Activated effector memory CD4-positive, alpha-beta T cell treated with Interleukin-2 at 50 U/mL for 16 hours (primary cell): ENCODE measurements around the gene AGPAT4.
"Not testable (repeated sequence)": the region's sequence is repeated elsewhere in the genome, so short reads cannot be mapped to it uniquely, and the experiment has no call there.

Experiments used
- DNase-seq: peaks from one replicate; pipeline ENCODE4 v3.0.0-alpha.2; 2020

The AGPAT4 gene

DNA sequence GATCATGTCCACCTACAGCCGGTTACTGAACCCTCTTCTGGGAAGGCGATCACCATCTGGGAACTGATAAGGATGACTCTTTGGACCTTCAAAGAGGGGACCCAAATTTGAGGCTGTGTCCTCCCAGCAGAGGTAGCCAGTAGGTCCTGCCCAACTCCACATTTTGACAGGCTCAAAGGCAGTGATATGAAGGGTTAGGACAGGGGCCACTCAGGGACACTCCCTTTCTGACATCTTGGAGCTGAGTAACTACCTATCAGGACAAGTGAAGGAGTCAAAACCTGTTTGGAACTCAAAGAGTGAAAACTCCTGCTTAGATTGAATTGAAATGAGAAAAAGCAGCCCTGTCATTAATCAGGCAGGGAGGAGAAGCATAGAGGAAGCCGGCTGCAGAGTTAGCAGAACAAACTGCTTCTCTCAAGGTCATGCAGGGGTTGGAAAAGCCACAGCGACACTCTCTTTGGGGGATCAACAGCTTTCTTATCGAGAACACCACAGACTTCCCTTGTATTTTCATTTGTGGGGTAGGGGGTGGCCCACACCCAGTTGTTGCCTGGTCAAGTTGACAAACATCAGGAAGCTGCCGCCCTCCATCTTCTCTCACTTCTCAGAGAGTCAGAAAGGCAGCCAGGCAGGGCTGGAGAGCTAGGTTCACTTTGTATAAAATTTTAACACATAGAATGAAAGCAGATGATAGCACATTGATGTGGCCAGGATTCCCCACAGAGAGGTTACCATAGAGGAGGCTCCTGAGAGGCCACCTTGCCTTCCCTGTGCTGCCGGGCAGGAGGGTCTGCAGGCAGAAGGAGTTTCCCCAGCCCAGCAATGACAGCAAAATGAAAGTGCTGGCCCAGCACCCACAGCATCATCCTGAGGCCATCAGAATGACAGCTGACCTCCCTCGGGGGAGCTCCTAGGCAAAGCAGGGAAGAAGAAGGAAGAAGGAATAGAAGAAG is 47.6 kb downstream of the AGPAT4 start:
- no peak for DNase-seq

DNA sequence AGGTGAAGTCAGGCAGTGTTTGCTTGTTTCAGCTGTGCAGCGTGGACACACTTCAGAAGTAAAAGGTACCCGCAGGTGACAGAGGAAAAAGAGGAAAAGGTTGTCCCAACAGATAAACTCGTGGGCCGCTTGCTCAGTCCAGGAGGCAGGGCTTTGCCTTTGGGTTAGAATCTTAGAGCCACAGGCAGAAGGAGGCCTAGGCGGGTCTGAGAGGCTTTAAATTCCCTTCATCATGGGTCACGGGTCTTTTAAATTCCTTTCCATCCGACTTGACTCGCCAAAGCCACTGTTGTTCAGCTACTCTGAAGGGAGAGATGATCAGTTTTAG is 48.2 kb downstream of the AGPAT4 start:
- no peak for DNase-seq

DNA sequence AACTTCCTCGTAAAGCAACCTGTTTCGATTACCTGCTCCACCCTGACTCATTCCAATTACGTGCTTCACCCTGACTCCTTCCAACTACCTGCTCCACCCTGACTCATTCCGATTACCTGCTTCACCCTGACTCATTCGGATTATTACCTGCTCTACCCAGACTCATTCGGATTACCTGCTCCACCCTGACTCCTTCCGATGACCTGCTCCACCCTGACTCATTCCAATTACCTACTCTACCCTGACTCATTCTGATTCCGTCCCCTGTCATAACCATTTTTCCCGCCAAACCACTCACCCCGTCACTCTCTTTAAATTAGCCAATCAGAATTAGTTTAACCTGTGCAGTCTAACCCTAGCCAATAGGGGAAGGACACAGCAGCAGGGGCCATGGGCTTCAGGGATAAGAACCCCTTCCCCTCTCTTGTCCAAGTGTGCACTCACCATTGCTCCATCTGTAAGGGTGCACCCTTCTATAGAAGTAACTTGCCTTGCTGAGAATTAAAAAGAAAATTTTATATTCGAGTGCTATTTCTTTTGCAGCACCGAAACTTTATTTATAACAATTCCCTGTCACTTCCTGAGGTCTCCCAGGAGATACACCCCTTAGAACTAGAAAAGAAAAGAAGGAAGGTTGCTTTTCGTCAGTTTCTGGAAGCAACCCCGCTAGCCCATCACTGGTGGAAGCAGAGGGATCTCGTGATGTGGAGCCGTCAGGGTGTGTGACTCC is 48.7 kb downstream of the AGPAT4 start:
- DNase-seq: not testable (repeated sequence)

DNA sequence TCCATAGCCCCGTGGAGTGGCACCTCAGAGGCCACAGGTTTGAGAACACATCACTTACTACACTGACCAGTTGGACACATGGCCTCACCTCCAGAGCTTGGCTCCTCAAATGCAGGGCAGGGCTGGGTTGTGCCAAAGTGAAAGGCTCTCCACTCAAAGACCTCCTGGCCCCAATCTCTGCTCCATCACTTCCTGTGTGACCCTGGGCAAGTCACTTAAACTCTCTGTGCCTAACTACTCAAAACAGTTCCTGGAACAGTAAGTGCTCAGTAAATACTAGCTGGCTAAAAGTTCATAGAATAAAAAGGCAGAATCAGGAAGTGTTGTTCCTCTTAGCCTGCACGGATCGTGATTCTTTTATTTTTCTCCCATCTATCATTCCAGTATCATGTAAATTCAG is 50.2 kb downstream of the AGPAT4 start:
- no peak for DNase-seq

DNA sequence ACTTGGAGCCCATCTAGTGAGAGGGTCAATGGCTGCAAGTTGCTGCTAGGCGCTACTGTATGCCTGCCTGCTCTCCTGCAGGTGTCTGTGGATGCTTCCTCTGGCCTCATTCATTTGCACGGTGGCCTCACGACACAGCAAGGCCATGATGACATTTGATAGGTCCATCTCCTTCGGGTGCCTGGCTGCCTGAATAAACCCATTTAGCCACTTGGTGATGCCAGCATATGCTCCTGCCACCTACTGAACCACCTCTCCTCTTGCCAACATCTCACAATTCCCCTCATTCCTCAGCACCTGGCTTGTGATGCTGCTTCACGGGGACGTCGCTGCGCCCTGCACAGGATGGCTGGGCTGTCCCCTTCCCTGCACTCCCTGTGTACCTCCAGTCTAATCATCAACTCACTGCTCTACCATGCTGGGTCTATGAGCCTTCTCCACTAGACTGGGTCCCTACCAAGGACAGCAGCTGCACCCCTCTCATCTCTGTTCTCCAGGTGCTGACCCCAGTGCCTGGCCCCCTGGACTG is 51.1 kb downstream of the AGPAT4 start:
- no peak for DNase-seq

DNA sequence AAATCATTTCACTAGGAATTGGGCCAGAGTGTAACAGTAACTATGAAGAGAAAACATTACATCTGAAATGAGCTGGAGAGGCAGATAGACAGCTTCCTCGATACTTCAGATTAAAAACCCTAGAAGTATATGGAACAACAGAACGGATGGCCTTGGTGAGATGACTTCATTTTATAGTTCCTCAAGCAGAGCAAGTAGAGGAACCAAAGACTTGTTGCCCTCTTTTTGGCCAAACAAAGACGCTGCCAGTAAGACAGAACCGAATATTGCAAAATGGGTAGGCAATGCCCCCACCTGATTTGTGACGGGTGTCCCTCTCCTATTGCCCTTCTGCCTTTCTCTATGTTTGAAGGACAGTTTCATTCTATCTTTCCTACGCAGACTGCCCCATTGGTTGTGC is 53.5 kb downstream of the AGPAT4 start:
- no peak for DNase-seq

DNA sequence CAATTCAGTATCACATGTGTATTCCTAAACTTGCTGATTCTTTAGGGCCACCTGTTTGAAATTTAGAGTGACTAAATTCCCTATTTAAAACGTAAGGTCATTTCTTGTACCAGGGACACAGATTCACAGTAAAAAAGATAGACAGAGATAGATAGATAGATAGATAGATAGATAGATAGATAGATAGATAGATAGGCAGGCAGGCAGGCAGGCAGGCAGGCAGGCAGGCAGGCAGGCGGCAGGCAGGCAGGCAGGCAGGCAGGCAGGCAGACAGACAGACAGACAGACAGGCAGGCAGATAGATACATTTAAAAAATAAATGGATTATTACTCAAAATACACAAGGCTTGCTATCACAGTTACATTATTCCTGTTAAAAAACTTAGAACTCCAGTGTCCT is 54.2 kb downstream of the AGPAT4 start:
- DNase-seq: no peak

DNA sequence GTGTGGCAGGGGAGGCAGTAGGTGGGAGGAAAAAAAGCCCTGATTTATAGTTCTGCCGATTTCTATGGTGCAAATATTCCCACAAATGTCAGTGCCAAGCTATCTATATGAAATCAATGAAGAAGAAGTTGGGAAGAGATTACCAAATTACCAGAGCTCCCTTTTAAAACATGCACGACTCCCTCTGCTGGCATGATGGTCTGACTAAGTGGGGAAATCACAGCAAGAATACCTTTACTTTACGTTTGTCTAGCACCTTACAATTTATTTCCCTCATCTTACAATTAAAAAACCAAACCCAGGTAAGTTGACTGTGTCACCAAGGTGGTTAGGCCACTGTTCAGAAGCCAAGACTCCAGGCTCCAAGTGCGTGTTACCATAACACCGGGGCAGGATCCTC is 55.6 kb downstream of the AGPAT4 start:
- DNase-seq: no peak

DNA sequence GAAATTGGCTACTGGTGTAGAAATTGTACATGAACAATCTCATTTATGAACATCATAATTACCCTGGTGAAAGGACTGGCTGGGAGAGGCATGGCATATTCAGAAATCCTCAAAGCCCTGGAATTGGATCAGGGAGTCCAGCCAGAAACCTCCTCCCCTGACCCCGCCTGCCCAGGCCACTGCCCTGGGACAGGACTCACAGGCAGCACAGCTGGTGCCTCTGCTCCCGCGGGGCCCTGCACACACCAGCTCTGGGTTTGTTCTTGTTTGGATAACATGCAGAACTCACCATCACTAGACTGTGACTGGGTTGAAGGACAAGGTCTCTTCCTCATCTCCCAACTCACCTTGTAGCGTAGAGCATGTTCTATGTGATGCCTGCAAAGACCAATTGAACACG is 56.2 kb downstream of the AGPAT4 start:
- DNase-seq: no peak

DNA sequence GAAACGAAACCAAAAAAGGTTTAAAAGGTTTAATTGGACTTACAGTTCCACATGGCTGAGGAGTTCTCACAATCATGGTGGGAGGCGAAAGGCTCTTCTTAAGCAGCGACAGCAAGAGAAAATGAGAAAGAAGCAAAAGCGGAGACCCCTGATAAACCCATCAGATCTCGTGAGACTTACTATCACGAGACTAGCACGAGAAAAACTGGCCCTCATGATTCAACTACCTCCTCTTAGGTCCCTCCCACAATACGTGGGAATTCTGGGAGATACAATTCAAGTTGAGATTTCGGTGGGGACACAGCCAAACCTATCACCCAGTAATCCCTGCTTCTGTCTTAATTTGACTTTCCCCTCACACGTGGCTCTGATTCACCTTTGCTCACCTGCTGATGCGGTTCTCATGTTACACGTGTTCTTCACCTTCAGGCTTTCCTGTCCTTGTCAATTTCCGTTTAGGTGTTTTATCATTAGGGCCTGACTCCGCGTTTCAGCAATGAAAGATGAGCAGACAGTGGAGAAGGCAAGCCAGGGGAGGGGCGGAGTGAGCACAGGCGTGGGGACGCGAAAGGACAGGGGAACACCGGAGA is 57.1 kb downstream of the AGPAT4 start:
- DNase-seq: no peak

DNA sequence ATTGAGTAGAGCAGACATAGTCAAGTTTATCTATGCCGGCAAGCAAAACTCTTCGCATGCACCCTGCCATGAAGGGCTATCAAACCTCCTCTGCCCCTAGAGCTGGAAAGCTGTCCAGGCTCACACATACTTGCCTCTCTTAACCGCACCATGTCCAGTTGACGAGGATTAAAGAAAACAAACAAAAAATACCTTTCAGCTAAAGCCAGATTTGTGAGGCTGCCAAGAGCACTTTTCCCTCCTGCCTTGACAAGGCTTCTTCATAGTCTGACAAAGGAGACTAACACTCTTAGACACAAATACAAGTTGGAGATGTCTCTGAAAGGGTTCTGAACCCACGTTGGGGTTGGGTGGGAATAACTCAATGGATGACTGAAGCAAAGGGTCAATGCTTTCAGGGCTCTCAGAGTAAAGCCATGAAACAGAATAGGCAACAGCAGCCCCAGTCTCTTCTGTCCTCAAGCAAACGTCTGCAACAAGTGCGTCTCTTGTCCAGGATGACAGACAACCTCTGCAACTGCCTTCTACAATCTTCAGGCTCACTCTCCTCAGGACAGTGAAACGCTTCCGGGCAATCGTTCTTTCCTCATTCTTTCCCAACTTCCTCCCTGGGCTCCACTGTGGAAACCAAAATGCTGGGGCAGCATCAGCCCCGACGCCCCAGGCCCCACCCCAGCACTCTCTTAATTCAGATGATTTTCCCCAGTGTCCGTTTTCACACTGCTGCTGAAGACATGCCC is 57.8 kb downstream of the AGPAT4 start:
- no peak for DNase-seq

DNA sequence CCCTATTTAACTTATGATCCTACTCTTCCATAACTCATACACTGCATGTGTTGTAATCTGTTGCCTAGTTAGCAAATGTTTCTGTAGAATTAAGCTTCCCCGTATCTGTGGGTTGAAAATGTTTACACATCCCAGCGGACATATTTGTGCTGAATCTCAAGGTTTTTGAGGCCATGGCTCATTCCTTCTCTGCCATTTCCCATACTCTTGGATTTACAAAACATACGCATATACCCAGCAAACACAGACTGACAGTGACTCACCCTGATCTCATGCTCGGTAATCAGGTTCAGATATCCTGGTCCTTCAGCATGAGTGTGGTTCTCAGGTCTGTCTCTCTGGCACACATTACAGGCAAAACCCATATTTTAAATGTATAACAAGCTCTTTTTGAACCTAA is 58.7 kb downstream of the AGPAT4 start:
- no peak for DNase-seq

DNA sequence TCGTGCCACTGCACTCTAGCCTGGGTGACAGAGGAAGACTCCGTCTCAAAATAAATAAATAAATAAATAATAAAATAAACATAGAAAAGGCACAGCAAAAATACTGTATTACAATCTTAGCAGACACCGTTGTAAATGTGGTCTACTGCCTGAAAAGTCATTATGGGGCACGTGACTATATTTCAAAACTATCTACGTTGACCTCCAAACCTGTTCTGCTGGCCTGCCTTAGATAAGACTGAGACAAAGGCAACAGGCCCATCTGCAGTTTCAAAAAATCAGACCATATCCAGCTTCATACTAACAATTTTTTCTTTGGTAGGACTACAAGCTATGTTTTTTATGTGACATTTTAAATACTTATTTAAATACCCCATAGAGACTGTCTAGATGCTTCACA is 59.1 kb downstream of the AGPAT4 start:
- DNase-seq: no peak

DNA sequence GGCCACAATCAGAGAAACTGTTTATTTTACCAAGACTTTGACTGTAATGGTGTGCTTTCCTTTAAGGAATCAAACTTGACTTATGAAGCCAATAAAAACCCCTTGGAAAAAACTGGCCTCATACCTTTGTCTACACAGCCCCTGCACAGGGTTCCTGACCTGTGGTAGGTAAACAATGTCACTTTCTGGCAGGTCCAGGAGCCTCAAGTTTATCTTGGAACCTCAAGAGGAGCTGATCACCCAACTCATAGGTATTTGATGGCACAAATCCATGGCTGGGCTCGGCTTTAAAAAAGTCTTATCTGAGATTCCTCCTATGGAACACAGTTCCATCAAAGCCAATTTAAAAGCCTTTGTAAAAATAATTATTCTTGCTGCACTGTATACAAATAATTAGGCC is 61.0 kb downstream of the AGPAT4 start:
- DNase-seq: no peak

DNA sequence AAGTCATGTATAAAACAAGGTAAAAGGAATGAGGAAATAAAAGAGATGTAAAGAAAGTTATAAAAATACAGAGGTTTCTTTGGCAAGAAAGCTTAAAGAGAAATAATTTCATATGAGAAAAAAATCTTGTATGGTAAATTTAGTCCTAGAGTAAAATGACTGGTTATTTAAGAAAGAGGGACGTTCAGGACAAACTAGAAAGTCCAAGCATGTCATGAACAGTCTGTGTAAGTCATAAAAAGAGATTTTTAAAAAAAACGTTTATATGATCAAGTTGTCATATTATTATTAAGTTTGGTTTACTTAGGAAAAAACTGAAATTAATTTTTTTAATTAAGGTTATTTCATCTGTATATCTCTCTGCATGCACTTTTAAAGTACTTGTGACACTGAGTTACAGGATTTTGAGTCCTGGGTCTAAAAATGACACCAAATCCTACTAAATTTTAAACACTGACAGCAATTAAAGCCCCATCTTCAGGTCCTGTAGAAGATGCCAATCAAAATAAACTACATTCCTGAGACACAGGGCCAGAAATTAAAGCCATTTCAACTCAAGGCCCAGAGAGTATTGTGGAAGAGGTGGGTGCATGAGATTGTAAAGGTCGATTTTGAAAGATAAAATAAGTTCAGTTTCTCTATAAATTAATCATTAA is 62.4 kb downstream of the AGPAT4 start:
- no peak for DNase-seq

DNA sequence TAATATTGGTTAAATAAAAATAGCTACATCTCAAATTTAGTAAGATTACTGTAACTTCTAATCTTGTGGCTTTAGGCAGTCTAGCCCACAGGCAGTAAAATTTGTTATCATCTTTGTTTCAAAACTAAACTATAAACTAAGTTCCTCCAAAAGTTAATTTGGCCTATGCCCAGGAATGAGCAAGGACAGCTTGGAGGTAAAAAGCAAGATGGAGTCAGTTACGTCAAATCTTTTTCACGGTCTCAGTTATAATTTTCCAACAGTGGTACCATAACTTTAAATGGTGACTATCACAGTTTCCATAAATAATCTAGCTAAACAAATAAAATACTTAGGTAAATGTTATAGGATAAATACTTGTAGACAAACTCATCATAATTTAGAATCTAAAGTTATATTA is 63.0 kb downstream of the AGPAT4 start:
- DNase-seq: no peak

DNA sequence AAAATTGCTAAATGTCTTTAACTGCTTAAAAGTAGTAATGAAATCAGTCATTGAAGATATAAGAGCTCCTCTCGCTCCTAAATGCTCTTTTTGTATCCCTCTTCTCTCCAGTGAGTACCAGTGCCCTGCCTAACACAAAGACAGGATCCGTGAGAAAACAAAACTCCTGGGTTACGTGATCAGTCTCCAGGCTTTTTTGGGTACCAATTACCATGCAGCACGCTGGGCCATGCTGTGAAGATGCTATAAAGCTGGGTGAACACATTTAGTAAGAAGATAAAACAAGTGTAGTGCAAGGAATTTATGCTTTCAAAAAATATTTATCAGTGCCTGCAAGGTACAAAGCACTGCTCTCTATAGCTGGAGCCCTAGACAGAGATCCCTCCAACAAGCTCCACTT is 66.7 kb downstream of the AGPAT4 start:
- no peak for DNase-seq

DNA sequence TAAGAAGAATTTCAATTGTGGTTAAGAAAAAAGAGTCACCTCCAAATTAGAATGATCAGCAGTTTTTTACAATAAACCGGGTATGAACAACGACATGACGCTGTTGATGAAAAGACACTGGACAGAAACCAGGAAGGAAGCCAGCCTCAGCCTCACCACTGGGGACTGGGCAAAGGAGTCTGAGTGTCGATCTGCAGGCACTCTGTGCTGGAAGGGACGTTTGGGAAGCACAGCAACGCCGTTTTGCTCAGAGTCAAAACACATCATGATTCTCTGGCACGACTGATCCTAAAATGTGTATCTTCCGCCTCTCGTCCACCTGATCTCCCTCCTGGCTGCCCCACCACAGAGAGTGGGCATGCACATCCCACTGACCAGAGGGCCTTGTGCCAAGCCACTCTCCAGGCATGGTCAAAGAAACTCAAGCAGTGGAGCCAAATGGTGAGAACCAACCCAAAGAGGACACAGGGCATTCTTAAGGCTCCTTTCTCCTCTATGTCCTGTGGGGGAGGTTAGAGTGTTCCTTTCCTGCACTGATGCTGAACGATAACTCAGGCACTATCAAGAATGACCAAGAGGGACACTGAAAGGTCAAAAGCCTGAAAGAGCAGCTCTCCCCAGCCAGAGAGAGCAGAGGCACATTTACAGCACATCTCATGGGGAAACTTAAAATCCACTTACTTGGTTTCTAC is 68.8 kb downstream of the AGPAT4 start:
- DNase-seq: no peak

DNA sequence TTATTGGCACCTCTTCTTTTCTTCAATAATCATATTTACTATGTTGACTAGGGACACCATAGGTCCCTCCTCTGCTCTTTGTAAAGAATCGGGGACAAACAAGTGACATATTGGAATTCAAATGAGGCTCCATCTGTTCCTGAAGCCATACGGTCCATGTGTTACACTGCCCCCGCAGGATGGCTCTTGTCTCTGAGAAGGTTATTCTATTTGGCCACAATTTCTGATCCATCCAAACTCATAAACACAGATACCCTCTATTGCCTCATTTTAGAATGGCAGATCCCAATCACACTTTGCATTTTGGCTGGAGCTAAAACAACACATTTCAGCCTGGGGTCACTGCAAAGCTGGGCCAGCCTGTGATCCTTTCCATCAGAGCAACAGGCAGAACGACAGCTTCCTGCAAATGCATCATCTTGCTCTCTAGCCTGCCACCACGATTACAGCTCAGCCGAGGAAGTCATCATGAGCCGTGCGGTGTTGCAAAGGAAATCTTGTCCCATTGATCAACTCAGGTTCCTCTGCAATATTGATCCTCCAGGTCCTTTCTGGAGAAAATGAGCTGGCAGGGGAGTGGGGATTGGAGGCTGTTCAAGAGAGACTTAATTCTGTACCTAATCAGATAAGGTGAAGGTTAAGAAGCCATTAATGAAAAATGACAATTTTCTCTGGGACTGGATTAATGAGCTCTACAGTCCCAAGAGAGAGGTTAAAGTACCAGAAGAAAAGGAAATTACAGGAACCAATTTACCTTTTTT is 73.1 kb downstream of the AGPAT4 start:
- no peak for DNase-seq

DNA sequence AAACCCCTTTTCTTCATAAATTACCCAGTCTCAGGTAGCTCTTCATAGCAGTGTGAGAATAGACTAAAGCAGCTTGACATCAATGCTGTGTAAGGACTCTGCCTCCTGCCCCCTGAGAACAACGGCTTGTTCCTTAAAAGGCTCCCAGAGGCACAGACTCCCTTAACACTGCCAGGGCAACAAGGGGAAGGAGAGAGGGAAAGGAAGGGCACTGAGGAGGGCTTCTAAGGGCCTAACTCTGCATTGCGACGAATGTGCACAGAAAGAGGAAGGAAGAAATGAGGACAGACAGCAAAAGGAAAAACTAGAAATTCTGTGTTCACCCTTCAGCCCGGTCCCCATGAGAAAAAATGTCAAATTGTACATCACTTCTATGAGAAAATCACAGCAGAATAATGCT is 74.0 kb downstream of the AGPAT4 start:
- no peak for DNase-seq
